Panc1 (cell line): ENCODE results near the gene RAB14.

ENCODE experiments used
- CTCF ChIP-seq: fragments of 450-650 bp; IDR thresholded peaks from 2 replicates; pipeline ENCODE4 v1.5.1; 2017; ENCODE audit warnings: mild to moderate bottlenecking
- POLR2AphosphoS5 ChIP-seq: IDR thresholded peaks from 2 replicates; pipeline ENCODE4 v1.6.1; 2012; ENCODE audit warnings: mild to moderate bottlenecking, low read depth, low read length, moderate library complexity
- REST ChIP-seq, 2 experiments: IDR thresholded peaks; 2 replicates each; pipeline ENCODE4 v1.6.1; 2011 to 2012; ENCODE audit warnings: low read depth in 2 of 2, control low read depth in 1 of 2, low read length in 1 of 2, mild to moderate bottlenecking in 1 of 2, moderate library complexity in 1 of 2; ENCODE audit not compliant: insufficient read depth in 1 of 2
- SIN3A ChIP-seq: IDR thresholded peaks from 2 replicates; pipeline ENCODE4 v1.6.1; 2012; ENCODE audit warnings: low read depth, mild to moderate bottlenecking, low read length, moderate library complexity, borderline replicate concordance; ENCODE audit not compliant: insufficient read depth
- TCF7L2 ChIP-seq: IDR thresholded peaks from 2 replicates; pipeline ENCODE4 v1.6.1; 2011; ENCODE audit warnings: mild to moderate bottlenecking, low read depth, low read length, inconsistent platforms

- no peak for TF ChIP-seq CTCF
- TF ChIP-seq POLR2AphosphoS5, result no peak
- no peak for TF ChIP-seq TCF7L2
- TF ChIP-seq REST (IDR thresholded peaks at IDR 0.05; ENCODE audit: insufficient read depth in 1 of 2, low read depth in 2 of 2, low read length in 1 of 2), result no peak
- no peak for TF ChIP-seq SIN3A
These were observed 20.0 kb upstream of the RAB14 start for GRCh38 chr9:121221664-121222055.
